Measurements from ENCODE around the gene NUMBL.
"Not testable (repeated sequence)": the region's sequence is repeated elsewhere in the genome, so short reads cannot be mapped to it uniquely, and the experiment has no call there.

The NUMBL gene

DNA sequence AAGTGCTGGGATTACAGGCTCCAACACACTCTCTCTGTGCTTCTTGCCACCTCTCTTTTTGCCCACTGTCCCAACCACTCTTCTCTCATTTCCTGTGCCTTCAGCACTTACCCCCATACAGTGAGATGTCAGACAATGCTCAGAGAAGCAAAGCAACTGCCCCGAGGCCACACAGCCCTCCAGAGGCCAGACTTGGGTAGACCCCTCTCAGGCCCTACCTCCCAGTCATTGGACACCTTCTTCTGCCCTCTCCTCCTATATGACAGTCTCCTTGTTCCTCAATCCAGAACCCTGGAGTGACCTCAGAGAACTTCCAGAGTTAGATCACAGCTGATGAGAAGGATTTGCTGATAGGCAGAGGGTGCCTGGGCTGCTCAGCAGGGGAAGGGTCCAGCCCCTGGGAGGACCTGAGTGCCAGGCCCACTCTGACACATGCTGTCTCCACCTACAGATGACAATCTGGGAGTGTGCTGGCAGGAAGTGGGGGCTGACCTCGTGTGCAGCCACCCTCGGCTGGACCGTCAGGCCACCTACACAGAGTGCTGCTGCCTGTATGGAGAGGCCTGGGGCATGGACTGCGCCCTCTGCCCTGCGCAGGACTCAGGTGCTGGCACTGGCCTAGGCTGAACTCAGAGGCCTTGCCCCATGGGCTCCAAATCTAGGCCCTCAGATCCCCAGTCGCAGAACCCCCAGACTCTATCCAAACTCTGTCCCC lies 64.9 kb downstream of the NUMBL start:
- DNase-seq: no peak

DNA sequence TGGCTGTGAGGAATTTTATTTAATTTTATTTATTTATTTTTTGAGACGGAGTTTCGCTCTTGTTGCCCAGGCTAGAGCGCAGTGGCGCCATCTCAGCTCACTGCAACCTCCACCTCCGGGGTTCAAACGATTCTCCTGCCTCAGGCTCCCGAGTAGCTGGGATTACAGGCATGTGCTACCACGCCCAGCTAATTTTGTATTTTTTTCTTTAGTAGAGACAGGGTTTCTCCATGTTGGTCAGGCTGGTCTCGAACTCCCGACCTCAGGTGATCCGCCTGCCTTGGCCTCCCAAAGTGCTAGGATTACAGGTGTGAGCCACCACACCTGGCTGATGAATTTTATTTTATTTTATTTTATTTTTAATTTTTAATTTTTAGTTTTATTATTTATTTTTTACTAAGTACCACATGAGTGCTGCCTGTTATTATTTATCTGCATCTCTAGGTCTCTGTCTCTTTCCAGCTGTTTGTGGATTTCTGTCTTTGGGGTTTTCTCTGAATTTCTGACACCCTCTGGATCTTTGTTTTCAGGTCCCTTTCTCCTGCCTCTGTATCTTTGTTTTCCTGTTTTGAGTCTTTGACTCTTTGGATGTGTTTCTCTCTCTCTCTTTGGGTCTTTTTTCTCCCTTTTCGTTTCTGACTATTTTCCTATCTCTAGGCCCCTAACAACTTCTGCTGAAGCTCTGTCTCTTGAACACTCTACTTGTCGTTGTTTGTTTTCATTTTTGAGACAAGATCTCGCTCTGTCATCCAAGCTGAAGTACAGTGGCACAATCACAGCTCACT lies 65.9 kb downstream of the NUMBL start:
- not testable (repeated sequence) for DNase-seq

DNA sequence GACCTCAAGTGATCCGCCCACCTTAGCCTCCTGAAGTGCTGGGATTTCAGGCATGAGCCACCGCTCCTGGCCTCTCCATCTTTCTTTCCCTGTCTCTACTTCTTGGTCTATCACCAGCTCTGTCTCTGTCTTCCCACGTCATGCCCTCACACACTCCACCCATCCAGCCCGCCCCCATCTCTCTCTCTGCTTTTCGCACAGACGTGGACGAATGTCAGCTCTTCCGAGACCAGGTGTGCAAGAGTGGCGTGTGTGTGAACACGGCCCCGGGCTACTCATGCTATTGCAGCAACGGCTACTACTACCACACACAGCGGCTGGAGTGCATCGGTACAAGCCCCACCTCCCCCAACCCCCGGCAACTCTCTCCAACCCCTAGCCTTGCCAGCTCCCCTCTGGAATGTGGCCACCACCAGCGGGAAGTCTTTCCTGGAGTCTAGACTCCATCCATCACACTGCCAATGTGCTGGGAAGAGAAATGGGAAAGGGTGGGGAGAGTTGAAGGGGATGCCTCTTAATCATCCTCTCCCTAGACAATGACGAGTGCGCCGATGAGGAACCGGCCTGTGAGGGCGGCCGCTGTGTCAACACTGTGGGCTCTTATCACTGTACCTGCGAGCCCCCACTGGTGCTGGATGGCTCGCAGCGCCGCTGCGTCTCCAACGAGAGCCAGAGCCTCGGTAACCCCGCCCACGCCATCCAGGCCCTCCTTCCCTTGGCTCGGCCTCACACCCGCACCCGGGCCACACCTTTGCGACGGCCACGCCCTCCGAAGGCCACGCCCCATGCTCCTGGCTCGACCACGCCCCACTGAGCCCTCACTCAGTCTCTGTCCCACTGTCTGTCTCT lies 66.8 kb downstream of the NUMBL start:
- no peak for DNase-seq

DNA sequence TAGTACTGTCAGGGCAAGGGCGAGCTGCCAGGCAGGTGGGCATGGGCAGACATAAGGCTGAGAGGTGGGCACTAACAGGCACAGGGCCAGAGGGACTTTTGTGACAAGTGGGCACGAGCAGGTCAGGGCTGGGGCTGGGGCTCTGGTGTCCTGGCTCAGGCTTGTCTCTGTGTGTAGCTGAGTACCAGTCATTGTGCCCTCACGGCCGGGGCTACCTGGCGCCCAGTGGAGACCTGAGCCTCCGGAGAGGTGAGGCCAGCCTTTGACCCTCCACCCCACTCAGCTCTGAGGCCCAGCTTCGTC lies 67.7 kb downstream of the NUMBL start:
- no peak for DNase-seq

DNA sequence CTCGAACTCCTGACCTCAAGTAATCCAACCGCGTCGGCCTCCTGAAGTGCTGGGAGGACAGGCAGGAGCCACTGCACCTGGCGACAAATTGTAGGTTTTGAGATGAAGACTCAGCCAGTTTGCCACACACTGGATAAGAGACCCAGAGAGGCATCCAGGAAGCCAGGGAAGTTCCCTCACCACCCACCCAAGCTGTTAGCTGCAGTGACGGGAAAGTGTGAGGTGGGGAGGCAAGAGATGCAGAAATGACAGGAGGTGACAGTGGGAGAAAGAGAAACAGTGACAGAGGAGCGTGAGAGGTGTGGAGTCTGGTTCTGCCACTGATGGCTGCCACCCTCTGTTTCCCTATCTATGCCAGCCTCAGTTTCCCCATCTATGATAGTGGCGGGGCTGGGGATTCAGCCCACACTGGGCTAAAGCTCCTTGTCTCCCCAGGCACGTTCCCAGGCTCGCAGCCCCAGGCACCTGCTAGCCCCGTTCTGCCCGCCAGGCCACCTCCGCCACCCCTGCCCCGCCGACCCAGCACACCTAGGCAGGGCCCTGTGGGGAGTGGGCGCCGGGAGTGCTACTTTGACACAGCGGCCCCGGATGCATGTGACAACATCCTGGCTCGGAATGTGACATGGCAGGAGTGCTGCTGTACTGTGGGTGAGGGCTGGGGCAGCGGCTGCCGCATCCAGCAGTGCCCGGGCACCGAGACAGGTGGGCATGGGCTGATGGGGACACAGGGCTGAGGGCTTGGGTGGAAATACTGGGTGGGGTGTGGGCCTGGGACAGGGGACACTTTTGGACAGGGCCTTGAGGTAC lies 68.3 kb downstream of the NUMBL start:
- no peak for DNase-seq

DNA sequence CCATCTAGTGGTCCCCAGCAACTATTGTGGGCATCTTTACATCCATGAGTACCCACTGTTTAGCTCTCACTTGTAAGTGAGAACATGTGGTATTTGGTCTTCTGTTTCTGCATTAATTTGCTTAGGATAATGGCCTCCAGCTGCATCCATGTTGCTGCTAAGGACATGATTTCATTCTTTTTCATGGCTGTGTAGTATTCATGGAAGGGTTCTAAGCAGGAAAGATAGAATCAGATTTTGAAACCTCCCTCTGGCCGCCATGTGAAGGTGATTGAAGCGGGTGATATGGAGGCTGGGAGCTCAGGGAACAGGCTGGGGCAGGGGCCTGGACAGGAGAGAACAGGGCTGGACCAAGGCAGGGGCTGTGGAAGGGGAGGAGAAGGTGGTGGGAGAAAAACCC lies 69.2 kb downstream of the NUMBL start:
- no peak for DNase-seq

DNA sequence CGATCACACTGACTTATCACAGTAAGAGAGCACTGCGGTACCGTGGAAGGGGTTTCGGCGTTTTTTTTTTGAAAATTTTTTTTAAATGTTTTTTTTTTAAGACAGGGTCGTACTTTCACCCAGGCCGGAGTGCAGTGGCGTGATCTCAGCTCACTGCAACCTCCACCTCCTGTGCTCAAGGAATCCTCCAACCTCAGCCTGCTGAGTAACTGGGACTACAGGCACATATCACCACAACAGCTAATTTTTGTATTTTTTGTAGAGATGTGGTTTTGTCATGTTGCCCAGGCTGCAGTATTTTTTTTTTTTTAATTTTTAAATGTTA lies 70.3 kb downstream of the NUMBL start:
- no peak for DNase-seq

DNA sequence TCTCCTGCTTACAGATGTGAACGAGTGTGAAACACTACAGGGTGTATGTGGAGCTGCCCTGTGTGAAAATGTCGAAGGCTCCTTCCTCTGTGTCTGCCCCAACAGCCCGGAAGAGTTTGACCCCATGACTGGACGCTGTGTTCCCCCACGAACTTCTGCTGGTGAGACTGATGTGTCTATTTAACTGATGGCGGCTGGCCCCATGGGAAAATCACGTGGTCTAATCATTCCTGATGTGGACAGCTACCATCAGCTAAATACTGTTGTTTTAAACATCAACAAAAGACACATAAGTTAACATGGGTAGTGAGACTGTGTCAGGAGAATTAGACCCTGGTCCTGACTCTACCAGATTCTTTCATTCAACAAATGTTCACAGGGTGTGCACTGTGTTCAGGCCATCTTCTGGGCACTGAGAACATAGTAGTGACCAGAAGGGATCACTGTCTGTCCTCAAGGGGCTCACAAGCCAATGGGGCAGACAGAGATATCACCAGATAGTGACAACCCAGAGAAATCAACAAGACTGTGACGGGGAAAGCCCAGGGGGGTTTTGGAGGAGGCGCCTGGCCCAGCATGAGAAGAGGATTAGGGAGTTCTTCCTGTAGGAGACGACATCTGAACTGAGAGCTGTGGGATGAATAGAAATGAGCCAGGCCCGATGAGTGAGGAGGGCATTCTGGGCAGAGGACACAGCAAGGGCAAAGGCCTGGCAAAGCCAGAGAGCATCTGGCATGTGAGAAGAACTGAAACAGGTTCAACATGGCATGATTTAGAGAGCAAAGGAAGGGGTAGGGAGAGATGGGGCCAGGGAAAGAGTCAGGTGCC lies 70.9 kb downstream of the NUMBL start:
- DNase-seq: no peak

DNA sequence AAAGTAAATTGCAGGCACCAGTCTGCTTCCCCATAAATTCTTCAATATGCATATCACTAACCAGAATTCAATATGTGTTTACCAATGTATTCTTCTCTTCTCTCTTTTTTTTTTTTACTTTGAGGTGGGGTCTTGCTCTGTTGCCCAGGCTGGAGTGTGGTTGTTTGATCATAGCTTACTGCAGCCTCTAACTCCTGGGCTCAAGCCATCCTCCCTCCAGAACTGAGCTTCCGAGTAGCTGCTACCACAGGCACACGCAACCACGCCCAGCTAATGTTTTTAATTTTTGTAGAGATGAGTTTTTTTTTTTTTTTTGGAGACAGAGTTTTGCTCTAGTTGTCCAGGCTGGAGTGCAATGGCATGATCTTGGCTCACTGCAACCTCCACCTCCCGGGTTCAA lies 72.5 kb downstream of the NUMBL start:
- no peak for DNase-seq

DNA sequence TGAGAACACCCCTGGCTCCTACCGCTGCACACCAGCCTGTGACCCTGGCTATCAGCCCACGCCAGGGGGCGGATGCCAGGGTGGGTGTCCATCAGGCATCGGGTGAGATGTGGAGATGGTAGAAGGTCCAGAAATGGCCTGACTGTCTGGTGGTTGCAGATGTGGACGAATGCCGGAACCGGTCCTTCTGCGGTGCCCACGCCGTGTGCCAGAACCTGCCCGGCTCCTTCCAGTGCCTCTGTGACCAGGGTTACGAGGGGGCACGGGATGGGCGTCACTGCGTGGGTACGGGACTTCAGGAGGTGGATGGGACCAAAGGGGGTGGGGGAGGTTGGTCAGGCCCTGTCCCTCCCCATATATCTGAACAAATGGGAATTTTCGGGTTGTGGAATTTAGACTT lies 73.5 kb downstream of the NUMBL start:
- DNase-seq: no peak

DNA sequence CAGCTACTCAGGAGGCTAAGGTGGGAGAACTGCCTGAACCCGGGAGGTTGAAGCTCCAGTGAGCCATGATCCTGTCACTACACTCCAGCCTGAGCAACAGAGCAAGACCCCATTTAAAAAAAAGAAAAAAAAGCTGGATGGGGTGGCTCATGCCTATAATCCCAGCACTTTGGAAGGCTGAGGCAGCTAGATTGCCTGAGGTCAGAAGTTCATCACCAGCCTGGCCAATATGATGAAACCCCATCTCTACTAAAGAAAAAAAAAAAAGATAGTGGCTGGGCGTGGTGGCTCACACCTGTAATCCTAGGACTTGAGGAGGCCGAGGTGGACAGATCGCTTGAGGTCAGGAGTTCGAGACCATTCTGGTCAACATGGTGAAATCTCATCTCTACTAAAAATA lies 74.3 kb downstream of the NUMBL start:
- no peak for DNase-seq

Data from right hindlimb (tissue), 1 donor.